ENCODE data around the gene BCAS3. TPM values are rescaled to one million over a fixed set of nuclear protein-coding genes. Genes with fewer than 3 reads are reported as not detected.

Gene BCAS3
- total RNA-seq, 4 donors from 2014 or later = 41.0 to 81.4 (median 45.6) TPM

DNA sequence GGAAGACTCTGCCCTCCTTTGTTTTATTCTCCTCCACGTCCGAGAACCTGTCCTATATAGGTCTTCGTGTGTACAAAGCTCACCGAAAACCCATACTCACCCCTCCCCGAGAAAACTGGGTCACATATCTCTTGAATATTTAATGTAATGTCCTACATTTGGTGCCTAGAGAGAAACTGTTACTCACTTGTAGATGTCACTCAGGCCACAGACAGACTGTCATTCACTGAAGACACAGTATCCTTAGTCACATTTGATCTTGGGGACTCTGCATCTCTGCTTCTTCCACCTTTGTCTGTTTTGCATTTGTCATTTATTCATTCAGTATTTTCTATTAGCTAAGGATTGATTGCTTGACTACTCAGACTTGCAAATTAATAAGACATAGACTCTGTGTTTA lies 590.2 kb downstream of the BCAS3 start:
- Histone ChIP-seq H3K4me1 (no peaks in the 10 kb centered on the region), H3K4me3 (no peak overlapping the region), H3K27ac (no peak overlapping the region), H3K27me3 (no peaks in the 10 kb centered on the region), H3K36me3 (no peaks in the 10 kb centered on the region), H3K9me3 (no peaks in the 10 kb centered on the region)
- 88% methylated on average over 5 of the region's 5 CpGs for WGBS
- TF ChIP-seq POLR2A (IDR thresholded peaks at IDR 0.05) (no peak), CTCF (IDR thresholded peaks at IDR 0.05) (no peak), EP300 (IDR thresholded peaks at IDR 0.05) (no peak), POLR2AphosphoS5 (IDR thresholded peaks at IDR 0.05) (no peak)
- no peak for DNase-seq (ENCODE audit: low spot score in 2 of 2)

DNA sequence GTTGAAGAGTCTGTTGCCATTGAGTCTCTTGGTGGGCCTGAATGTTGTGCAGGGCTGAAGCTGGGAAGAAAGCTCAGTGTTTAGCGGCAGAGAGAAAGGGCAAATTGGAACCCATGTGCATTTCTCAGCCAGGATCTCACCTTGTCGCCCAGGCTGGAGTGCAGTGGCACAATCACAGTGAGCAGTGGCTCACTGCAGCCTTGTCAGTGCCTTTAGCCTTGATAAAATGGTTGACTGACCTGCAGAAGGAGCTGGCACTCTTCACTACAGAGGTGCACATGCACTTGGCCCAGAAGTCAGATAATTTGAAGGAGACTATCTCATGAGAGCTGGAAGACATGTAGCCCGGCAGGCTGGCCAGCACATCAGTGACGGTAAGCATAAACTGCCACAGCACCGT lies 597.7 kb downstream of the BCAS3 start:
- WGBS = 94% methylated on average over 5 of the region's 5 CpGs
- TF ChIP-seq CTCF (IDR thresholded peaks at IDR 0.05) = no peak
- TF ChIP-seq POLR2AphosphoS5 (IDR thresholded peaks at IDR 0.05) = no peak
- no peak for TF ChIP-seq EP300 (IDR thresholded peaks at IDR 0.05)
- no peak for TF ChIP-seq POLR2A (IDR thresholded peaks at IDR 0.05)
- H3K27me3 ChIP-seq = no peaks in the 10 kb centered on the region
- H3K9me3 ChIP-seq = no peaks in the 10 kb centered on the region
- no peak overlapping the region for H3K4me3 ChIP-seq
- H3K36me3 ChIP-seq = no peaks in the 10 kb centered on the region
- no peaks in the 10 kb centered on the region for H3K4me1 ChIP-seq
- no peak overlapping the region for H3K27ac ChIP-seq
- DNase-seq (ENCODE audit: low spot score in 2 of 2) = no peak

DNA sequence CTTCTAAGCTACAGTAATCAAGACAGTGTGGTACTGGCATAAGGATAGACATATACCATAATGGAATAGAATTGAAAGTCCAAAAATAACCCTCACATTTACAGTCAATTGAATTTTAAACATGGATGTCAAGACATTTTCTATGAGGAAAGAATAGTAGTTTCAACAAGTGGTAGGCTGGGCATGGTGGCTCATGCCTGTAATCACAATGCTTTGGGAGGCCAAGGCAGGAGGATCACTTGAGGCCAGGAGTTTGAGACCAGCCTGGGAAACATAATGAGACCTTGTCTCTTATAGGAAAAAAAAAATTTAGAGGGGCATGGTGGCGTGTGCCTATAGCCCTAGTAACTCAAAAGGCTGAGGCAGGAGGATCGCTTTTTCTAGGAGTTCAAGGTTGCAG lies 599.2 kb downstream of the BCAS3 start:
- DNase-seq (ENCODE audit: low spot score in 2 of 2) = no peak
- H3K27me3 ChIP-seq = no peaks in the 10 kb centered on the region
- H3K4me3 ChIP-seq = no peak overlapping the region
- TF ChIP-seq POLR2AphosphoS5 (IDR thresholded peaks at IDR 0.05) (no peak), CTCF (IDR thresholded peaks at IDR 0.05) (no peak), POLR2A (IDR thresholded peaks at IDR 0.05) (no peak), EP300 (IDR thresholded peaks at IDR 0.05) (no peak)
- no peaks in the 10 kb centered on the region for H3K9me3 ChIP-seq
- WGBS = 100% methylated on average over 2 of the region's 2 CpGs
- no peaks in the 10 kb centered on the region for H3K4me1 ChIP-seq
- H3K36me3 ChIP-seq = no peaks in the 10 kb centered on the region
- H3K27ac ChIP-seq = no peak overlapping the region

DNA sequence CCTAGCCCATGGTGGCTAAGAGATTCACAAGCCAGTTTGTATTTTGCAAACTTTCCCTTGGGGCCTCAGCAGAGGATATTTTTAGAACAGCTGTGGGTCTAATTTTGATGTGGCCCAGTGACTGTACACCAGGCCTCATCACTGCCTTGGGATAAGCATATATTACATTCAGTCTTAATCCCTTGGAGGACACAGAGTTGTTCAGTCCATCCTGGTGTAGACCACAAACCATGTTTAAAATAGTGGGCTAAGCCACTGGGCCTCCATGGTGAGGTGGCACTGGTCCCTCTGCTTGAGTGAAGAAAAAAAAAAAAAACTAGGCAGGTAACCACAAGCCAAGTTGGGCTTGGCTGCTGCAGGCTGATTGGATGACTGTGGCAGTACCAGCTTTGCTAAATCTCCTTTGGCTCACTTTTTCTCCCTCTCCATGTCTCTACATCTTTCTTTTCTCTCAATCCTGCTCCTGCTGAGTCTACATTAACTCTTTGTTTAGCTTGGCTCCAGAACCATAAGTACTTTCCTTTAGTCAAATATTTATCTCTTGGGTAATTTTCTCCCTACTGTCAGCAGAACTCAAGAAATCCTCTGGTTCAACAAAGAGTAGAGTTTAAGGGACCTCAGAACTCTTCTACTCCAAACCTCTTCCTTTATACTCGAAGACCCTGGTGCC lies 602.0 kb downstream of the BCAS3 start:
- Histone ChIP-seq H3K4me1 (no peaks in the 10 kb centered on the region), H3K9me3 (no peaks in the 10 kb centered on the region), H3K4me3 (no peak overlapping the region), H3K27ac (no peak overlapping the region), H3K36me3 (no peaks in the 10 kb centered on the region), H3K27me3 (no peaks in the 10 kb centered on the region)
- TF ChIP-seq POLR2AphosphoS5 (IDR thresholded peaks at IDR 0.05) (no peak), CTCF (IDR thresholded peaks at IDR 0.05) (no peak), EP300 (IDR thresholded peaks at IDR 0.05) (no peak), POLR2A (IDR thresholded peaks at IDR 0.05) (no peak)
- no peak for DNase-seq (ENCODE audit: low spot score in 2 of 2)
- WGBS = 91% methylated on average over 1 of the region's 1 CpG

- no peaks in the 10 kb centered on the region for H3K9me3 ChIP-seq
- no peak for DNase-seq (ENCODE audit: low spot score in 2 of 2)
- no peak overlapping the region for H3K27ac ChIP-seq
- TF ChIP-seq POLR2A (IDR thresholded peaks at IDR 0.05) (no peak), POLR2AphosphoS5 (IDR thresholded peaks at IDR 0.05) (no peak), CTCF (IDR thresholded peaks at IDR 0.05) (no peak), EP300 (IDR thresholded peaks at IDR 0.05) (no peak)
- H3K4me1 ChIP-seq = no peaks in the 10 kb centered on the region
- no peak overlapping the region for H3K4me3 ChIP-seq
- H3K36me3 ChIP-seq = no peaks in the 10 kb centered on the region
- H3K27me3 ChIP-seq = no peaks in the 10 kb centered on the region
Measured at GRCh38 chr17:61280338-61280737, 602.7 kb downstream of the BCAS3 start.
